Ectodermal cell (in vitro differentiated cells): ENCODE measurements around the gene PP2D1.
"Not testable (repeated sequence)": the region's sequence is repeated elsewhere in the genome, so short reads cannot be mapped to it uniquely, and the experiment has no call there.

Source experiments
- H3K27ac ChIP-seq: 2 replicates; pipeline ENCODE4 v1.7.0; 2013; ENCODE audit warnings: mild to moderate bottlenecking, low read depth, low read length; ENCODE audit not compliant: insufficient read depth, poor library complexity, severe bottlenecking
- H3K27me3 ChIP-seq: 2 replicates; pipeline ENCODE4 v1.7.0; 2013; ENCODE audit warnings: mild to moderate bottlenecking, low read length; ENCODE audit not compliant: insufficient read depth, control insufficient read depth, poor library complexity, severe bottlenecking
- H3K36me3 ChIP-seq: one replicate; pipeline ENCODE4 v1.7.0; 2013; ENCODE audit warnings: low read length; ENCODE audit not compliant: control insufficient read depth, insufficient read depth
- H3K4me1 ChIP-seq: one replicate; pipeline ENCODE4 v1.7.0; 2013; ENCODE audit warnings: low read length; ENCODE audit not compliant: control insufficient read depth, insufficient read depth
- H3K4me3 ChIP-seq: 2 replicates; pipeline ENCODE4 v1.7.0; 2013; ENCODE audit warnings: low read depth, low read length, control low read depth; ENCODE audit not compliant: insufficient read depth
- H3K9me3 ChIP-seq: 2 replicates; pipeline ENCODE4 v1.7.0; 2013; ENCODE audit warnings: mild to moderate bottlenecking, low read length, moderate library complexity; ENCODE audit not compliant: control insufficient read depth
- WGBS, 2 experiments: methylation state at CpG; one replicate each; pipeline ENCODE4 v1.1.7; 2013; ENCODE audit warnings: missing lambda C conversion rate in 2 of 2; 5-methylcytosine and 5-hydroxymethylcytosine counted together

The PP2D1 gene

GRCh38 chr3:20051123-20051806 lies 39.2 kb upstream of the PP2D1 start:
- H3K36me3 ChIP-seq, result no peaks in the 10 kb centered on the region
- H3K9me3 ChIP-seq, result no peaks in the 10 kb centered on the region
- 92 to 98% methylated on average over 3 to 4 of the region's 4 CpGs for WGBS, 2 experiments
- no peak overlapping the region for H3K4me3 ChIP-seq
- H3K27me3 ChIP-seq, result no peaks in the 10 kb centered on the region
- no peaks in the 10 kb centered on the region for H3K4me1 ChIP-seq
- no peak overlapping the region for H3K27ac ChIP-seq

GRCh38 chr3:20047976-20048883 lies 36.2 kb upstream of the PP2D1 start:
- no peaks in the 10 kb centered on the region for H3K4me1 ChIP-seq
- H3K27ac ChIP-seq, result no peak overlapping the region
- no peaks in the 10 kb centered on the region for H3K36me3 ChIP-seq
- no peaks in the 10 kb centered on the region for H3K27me3 ChIP-seq
- 85 to 89% methylated on average over 9 of the region's 9 CpGs for WGBS, 2 experiments
- no peaks in the 10 kb centered on the region for H3K9me3 ChIP-seq
- no peak overlapping the region for H3K4me3 ChIP-seq

- H3K27ac ChIP-seq, result no peak overlapping the region
- H3K36me3 ChIP-seq, result no peaks in the 10 kb centered on the region
- H3K4me1 ChIP-seq, result no peaks in the 10 kb centered on the region
- H3K27me3 ChIP-seq, result no peaks in the 10 kb centered on the region
- no peaks in the 10 kb centered on the region for H3K9me3 ChIP-seq
- WGBS, 2 experiments, result 91 to 95% methylated on average over 7 of the region's 7 CpGs
- H3K4me3 ChIP-seq, result no peak overlapping the region
These were observed 35.3 kb upstream of the PP2D1 start for GRCh38 chr3:20047341-20047779.

GRCh38 chr3:20046556-20046955 lies 34.5 kb upstream of the PP2D1 start:
- Histone ChIP-seq H3K27ac (no peak overlapping the region), H3K9me3 (no peaks in the 10 kb centered on the region), H3K27me3 (no peaks in the 10 kb centered on the region), H3K4me1 (no peaks in the 10 kb centered on the region), H3K4me3 (no peak overlapping the region), H3K36me3 (no peaks in the 10 kb centered on the region)
- 88 to 92% methylated on average over 1 of the region's 1 CpG for WGBS, 2 experiments

GRCh38 chr3:20045141-20045540 lies 33.1 kb upstream of the PP2D1 start:
- not testable (repeated sequence) for H3K4me1 ChIP-seq, H3K27me3 ChIP-seq, H3K4me3 ChIP-seq, H3K9me3 ChIP-seq, H3K27ac ChIP-seq, H3K36me3 ChIP-seq
- WGBS, 2 experiments, result 85 to 91% methylated on average over 3 of the region's 3 CpGs

- H3K4me3 ChIP-seq, result no peak overlapping the region
- peaks cover 2% of the 10 kb centered on the region for H3K4me1 ChIP-seq
- no peaks in the 10 kb centered on the region for H3K9me3 ChIP-seq
- H3K27me3 ChIP-seq, result no peaks in the 10 kb centered on the region
- H3K27ac ChIP-seq, result no peak overlapping the region
- 90 to 97% methylated on average over 4 of the region's 4 CpGs for whole genome bisulfite sequencing, 2 experiments
- no peaks in the 10 kb centered on the region for H3K36me3 ChIP-seq
These were observed 31.8 kb upstream of the PP2D1 start for GRCh38 chr3:20043825-20044224.

GRCh38 chr3:20043396-20043795 lies 31.3 kb upstream of the PP2D1 start:
- H3K4me1 ChIP-seq, result peaks cover 6% of the 10 kb centered on the region
- no peaks in the 10 kb centered on the region for H3K9me3 ChIP-seq
- no peaks in the 10 kb centered on the region for H3K27me3 ChIP-seq
- no peak overlapping the region for H3K4me3 ChIP-seq
- H3K36me3 ChIP-seq, result no peaks in the 10 kb centered on the region
- no peak overlapping the region for H3K27ac ChIP-seq
- 86 to 89% methylated on average over 4 of the region's 4 CpGs for WGBS, 2 experiments

GRCh38 chr3:20042331-20042730 lies 30.3 kb upstream of the PP2D1 start:
- Histone ChIP-seq H3K27me3 (no peaks in the 10 kb centered on the region), H3K36me3 (no peaks in the 10 kb centered on the region), H3K27ac (no peak overlapping the region), H3K9me3 (no peaks in the 10 kb centered on the region), H3K4me1 (peaks cover 8% of the 10 kb centered on the region), H3K4me3 (no peak overlapping the region)
- WGBS, 2 experiments, result 61 to 70% methylated on average over 5 of the region's 5 CpGs

- Histone ChIP-seq H3K9me3 (no peaks in the 10 kb centered on the region), H3K4me1 (peaks cover 8% of the 10 kb centered on the region), H3K27me3 (no peaks in the 10 kb centered on the region), H3K36me3 (no peaks in the 10 kb centered on the region), H3K27ac (no peak overlapping the region), H3K4me3 (peak overlapping the region; percentile 78)
- WGBS, 2 experiments, result 1% methylated on average over 28 of the region's 28 CpGs
These were observed 29.2 kb upstream of the PP2D1 start for GRCh38 chr3:20041197-20041780.

- no peaks in the 10 kb centered on the region for H3K36me3 ChIP-seq
- no peaks in the 10 kb centered on the region for H3K9me3 ChIP-seq
- WGBS, 2 experiments, result 0% methylated on average over 64 of the region's 64 CpGs
- peaks cover 8% of the 10 kb centered on the region for H3K4me1 ChIP-seq
- H3K27me3 ChIP-seq, result no peaks in the 10 kb centered on the region
- peak overlapping the region; percentile 78 for H3K4me3 ChIP-seq
- H3K27ac ChIP-seq, result peak overlapping the region; percentile 66
These were observed 28.6 kb upstream of the PP2D1 start for GRCh38 chr3:20040548-20041196.
